Gastroesophageal sphincter (tissue), 3 donors: Measurements from ENCODE around the gene KAZN.

Source experiments
- POLR2A ChIP-seq, 2 donors: fragments of 450-650 bp; IDR thresholded peaks; one replicate each; pipeline ENCODE4 v1.6.1; 2017; ENCODE audit warnings: antibody characterized with exemption in 2 of 2, mild to moderate bottlenecking in 2 of 2, moderate library complexity in 1 of 2
- TF ChIP-seq, protein P1 (sequence below), 4 experiments: fragments of 200-600 bp in 2 of 4; fragments of 450-650 bp in 2 of 4; sonication (generic) in 1 of 4; IDR thresholded peaks; one replicate each; pipeline ENCODE4 v1.5.1; 2017 to 2019; ENCODE audit warnings: antibody characterized with exemption in 4 of 4, mild to moderate bottlenecking in 2 of 4, moderate library complexity in 2 of 4

- TF ChIP-seq, protein P1, sequence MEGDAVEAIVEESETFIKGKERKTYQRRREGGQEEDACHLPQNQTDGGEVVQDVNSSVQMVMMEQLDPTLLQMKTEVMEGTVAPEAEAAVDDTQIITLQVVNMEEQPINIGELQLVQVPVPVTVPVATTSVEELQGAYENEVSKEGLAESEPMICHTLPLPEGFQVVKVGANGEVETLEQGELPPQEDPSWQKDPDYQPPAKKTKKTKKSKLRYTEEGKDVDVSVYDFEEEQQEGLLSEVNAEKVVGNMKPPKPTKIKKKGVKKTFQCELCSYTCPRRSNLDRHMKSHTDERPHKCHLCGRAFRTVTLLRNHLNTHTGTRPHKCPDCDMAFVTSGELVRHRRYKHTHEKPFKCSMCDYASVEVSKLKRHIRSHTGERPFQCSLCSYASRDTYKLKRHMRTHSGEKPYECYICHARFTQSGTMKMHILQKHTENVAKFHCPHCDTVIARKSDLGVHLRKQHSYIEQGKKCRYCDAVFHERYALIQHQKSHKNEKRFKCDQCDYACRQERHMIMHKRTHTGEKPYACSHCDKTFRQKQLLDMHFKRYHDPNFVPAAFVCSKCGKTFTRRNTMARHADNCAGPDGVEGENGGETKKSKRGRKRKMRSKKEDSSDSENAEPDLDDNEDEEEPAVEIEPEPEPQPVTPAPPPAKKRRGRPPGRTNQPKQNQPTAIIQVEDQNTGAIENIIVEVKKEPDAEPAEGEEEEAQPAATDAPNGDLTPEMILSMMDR (IDR thresholded peaks at IDR 0.05): no peak
- TF ChIP-seq POLR2A (IDR thresholded peaks at IDR 0.05): no peak
Measured at GRCh38 chr1:14946684-14947238, 348.3 kb downstream of the KAZN start.
